IPS-NIHi11 (cell line): ENCODE results near the gene ZCCHC24.

ENCODE experiments used
- DNase-seq: peaks from one replicate; pipeline ENCODE4 v3.0.0; 2012; ENCODE audit warnings: mixed read lengths, low spot score

ZCCHC24 gene

DNA sequence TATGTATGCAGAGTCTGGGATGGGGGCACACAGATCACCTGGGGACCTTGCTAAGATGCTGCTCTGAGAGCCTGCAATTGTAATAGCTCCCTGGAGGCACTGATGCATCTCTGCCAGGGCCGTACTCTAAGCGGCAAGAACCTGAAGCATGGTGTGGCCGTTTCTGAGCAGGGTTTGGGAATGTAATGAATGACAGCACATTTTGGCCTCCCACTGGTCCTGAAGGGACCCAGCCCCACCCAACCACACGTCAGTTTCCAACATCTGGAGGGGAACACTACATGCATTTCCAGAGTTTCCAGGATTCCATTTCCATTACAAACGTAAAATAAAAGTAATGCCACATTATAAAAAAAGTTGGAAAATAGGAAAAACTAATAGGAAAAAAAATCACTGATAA, 14.0 kb downstream of the ZCCHC24 start:
- no peak for DNase-seq

DNA sequence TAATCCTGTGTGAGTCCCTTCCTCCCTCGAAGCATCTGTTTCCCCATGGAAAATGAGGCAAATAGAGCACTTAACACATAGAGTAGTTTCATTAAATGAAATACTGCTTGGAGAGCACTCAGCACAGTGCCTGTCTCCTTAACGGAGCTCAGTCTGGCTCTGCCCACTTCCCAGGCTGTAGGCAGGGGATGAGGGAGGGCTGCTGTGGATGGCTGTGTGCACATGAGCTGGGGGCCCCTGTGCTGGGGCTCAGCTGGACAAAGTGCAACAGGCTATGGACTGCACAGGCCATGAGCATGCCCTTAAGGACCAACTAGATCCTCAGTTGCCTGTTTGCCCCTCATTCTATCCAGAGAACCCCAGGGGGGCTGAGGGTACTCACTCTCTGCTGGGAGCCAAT, 14.5 kb downstream of the ZCCHC24 start:
- no peak for DNase-seq

DNA sequence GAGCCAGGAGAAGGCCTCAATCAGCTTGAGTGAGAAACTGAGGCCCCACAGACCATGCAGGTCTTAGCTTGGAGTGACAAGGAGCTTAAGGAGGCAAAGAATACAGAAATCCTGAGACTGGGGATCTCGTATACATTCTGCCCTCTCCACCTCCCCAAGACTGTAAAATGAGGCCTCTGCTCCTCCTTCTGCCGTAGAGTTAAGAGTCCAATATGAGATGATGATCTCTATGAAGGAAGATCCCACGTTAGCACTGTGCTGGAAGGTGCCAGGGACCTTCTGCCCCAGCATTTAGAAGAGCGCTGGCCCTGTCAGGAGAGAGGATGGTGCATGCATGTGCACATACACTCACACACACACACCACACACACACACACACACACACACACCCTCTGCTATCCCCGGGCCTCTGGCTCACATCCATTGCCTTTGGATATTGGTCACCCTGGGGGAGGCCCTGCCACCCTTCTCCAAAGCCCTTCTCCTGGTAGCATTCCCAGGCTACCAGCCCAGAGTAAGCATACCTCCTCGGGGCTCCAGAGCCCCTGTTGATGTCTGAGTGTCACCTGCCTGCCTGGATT, 15.0 kb downstream of the ZCCHC24 start:
- DNase-seq, result no peak

DNA sequence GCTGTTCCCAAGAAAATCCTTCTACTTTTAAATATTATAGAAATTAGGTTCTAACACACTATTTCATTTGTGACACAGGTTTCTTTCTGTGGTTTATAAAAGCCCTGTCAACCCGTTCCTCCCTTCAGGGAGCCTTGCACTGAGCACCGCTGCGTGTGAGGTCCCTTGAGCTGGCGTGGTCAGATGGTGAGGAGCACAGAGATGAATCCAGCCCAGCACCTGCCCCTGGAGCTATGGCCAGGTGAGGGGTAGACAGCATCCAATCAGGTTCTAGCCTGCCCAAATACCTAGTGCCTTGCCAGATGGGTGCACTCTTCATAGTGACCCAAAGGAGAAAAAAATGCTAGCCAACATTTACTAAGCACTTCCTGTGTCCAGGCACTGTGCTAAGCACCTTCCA, 15.7 kb downstream of the ZCCHC24 start:
- DNase-seq, result no peak

DNA sequence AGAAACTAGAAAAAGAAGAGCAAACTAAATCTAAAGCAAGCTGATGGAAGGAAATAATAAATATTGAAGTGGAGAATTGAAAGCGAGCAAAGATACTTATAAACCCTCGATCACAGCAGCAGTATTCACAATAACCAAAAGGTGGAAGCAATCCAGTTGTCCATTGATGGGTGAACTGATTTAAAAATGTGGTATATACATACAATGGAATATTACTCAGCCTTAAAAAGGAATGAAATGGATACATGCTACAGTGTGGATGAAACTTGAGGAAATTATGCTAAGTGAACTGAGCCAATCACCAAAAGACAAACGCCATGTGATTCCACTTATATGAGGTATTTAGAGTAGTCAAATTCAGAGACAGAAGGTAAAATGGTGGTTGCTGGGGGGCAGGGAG, 17.5 kb downstream of the ZCCHC24 start:
- DNase-seq, result no peak

DNA sequence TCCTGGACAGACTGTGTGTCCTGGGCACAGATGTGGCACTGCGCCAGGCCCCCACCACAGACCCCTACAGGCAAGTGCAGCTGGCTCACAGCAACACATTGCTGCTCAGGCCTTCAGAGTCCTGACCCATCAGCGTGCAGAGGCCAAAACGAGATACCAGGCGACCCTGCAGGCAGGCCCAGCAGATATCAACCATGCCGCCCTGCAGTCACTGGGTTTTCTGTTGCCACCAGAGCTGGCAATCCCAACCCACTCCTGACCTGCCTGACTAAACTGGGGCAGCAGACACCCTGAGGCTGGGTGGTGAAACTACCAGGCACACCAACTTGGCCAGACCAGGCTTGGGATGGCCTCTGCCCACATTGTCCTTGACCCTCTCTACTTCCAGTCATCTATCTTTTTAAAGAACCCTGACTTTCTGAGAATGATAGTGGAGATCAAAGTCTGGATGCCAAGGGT, 20.3 kb downstream of the ZCCHC24 start:
- no peak for DNase-seq

DNA sequence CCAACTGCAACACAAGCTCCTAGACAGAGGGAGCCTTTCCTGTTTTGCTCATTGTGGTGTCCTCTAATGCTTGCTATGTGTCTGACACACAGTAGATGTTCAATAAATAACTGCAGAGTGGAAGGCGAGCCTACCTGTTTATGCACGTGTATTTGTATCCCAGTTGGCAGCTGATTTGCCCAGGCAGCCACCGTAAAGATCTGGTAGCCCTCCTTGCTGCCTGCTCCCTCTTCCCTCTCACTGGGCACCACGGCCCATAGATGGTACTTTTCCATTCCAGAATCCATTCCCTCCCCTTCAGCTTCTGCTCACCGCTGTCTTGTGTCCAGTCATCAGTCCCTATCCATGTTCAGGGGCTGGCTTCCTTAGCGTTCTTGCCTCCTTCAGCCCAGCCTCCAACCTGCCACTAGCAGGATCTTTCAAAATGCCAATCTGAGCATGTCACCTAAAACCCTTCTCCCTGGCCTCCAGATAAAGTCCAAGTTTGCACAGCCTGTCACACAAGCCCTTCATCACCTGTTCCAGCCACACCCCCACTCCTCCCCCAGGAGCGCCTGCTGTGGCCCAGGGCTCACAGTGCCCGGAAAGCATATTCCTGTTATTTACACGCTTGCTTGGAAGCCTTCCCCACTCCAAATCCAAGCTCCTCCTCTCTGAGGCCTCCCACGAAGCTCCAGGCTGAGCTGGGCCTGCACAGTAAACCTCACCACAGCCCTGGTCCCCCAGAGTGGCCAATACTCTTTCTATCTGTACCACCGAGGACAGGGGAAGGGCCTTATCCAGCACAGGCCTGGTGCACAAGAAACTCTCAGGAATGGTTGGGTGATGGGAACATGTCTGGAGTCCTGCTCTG, 21.0 kb downstream of the ZCCHC24 start:
- DNase-seq, result peak; percentile 64

DNA sequence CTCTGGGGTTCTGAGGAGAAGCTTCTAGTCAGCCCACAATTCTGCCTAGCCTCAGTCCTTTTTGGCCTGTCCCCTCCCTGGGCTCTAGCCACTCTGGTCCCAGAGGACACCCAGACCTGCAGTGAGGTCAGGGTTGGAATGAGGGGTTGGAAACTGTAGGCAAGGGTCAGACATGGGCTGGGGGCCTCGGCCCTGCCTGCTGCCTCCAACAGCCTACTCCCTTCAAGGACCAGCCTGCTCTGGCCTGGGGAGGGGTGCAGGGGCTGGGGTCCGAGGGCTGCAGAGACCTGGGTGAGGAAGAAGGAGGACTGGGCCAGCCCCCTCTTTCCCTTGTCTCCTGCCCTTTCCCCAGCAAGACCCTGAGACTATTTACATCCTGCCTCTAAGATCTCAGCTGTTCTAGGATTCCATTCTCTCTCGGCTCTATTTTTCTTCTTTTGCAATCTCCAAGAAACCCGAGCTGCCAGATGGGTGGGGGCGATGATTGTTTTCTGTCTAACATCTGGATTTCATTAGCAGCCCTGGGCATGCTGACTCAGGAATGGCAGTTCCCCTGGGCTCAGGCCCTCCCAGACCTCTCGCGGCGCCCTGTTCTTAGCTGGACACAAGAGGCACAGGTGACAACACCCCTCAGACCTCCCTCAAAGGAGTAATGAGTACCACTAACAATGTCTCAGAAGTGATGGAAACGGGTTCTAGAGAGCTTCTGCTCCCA, 23.1 kb downstream of the ZCCHC24 start:
- DNase-seq, result no peak

DNA sequence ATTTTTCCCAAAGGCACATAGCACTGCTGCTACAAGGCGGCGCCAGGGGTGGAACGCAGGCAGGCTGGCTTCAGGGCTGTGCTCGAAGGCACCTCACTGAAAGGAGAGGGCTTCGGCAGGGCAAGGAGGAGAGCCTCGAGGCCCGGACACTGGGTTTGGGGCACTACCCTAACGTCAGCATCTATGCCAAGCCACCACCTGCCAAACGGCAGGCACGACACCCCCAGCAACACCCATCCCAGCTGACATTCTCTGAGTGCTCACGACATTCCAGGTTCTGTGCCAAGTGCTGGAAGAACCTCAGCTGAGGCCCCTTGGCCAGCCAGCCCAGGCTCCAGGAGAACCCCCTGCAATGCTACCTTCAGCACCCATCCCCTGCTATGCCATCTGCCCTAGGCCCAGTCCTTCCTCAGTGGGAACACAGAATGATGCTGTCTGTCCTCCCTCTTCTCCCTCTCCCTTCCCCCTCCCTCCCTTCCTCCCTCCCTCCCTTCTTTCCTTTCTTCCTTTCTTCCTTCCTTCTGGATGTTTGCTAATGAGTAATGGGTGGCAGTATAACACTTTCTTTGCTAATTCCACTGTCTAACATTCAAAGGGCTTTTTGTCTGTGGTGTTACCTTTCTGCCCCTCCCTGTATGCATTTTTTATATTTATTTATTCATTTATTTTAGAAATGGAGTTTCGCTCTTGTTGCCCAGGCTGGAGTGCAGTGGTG, 24.3 kb downstream of the ZCCHC24 start:
- DNase-seq, result no peak

DNA sequence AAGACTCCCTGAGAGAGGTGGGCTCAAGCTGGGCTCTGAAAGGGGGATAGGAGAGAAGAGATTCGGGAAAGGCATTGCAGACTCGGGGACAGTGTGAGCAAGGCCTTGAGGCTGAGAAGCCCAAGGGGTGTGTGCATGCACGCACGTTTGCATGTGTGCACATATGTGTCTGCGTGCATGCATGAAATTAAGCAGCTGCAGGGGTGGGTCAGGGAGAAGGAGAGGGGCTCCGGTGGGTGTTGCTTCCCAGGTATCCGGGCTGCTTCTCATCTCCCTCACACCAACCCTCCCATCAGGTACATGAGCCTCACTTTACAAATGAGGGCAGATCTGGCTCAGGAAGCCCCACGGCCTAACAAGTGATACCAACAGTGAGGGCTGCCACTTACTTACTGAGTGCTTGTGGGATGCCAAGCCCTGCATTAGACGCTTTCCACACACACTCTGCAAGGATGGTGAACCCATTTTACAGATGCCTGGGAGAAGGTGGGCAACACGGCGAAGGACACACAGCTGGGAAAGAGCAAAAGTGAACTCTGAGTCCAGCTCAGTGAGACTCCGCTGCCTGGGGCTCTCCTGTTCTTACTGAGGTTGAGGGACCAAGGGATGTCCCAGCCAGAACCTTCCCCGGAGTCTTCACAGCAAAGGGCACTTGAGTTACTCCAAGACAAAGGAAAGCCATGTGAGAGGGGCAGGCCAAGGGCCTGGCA, 26.4 kb downstream of the ZCCHC24 start:
- no peak for DNase-seq

DNA sequence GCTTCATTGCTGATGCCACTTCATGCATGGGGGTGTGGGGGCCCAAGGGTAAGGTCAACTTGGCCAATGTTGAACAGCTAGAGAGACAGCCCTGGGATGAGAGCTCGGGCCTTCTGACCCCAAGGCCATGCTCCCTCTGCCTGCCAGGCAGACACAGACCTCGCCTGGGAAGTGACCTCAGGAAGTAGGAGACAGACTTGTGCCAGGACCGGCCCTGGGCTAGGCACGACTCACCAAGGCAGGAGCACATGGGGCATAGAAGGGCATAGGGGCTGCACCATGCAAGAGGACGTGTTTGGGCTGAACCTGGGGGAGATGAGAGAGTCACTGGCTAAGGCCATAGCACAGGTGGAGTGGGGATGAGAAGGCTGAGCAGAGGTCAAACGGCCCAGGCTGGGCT, 27.1 kb downstream of the ZCCHC24 start:
- DNase-seq, result no peak

DNA sequence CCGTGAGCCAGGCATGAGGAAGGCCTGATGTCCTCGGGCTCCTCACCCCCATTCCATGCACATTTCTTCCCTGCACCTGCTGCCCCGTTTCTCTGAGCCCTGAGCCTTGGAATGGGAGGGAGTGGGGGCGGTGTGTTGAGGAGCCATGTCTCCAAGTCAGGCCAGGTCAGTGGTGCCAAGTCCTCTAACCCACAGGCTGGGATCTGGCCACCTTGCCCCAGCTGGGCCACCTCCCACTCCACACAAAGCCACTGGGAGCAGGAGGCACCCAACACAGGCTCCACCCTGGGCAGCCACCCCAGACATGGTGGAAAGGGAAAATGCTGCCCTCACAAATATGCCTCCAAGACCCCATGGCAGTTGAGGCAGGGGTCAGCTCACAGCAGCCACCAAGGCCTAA, 27.7 kb downstream of the ZCCHC24 start:
- no peak for DNase-seq

DNA sequence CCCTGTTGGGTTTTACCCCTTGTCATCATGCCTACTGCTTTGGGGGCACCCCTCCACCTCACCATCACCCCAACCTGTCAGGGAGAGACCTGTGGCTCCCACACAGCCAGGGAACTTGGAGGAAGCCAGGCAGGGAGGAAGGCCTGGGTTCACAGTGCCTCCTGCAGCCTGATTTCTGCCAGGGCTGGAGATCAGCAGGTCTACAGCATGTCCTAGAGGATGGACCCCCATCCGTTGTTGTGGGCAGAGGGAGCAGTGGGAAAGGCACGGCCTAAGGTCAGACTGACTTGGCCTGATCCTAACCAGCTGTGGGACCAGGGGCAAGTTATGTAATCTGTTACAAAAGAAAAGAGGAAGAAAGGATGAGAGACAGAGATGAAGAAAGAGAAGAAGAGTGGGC, 28.2 kb downstream of the ZCCHC24 start:
- DNase-seq, result no peak

DNA sequence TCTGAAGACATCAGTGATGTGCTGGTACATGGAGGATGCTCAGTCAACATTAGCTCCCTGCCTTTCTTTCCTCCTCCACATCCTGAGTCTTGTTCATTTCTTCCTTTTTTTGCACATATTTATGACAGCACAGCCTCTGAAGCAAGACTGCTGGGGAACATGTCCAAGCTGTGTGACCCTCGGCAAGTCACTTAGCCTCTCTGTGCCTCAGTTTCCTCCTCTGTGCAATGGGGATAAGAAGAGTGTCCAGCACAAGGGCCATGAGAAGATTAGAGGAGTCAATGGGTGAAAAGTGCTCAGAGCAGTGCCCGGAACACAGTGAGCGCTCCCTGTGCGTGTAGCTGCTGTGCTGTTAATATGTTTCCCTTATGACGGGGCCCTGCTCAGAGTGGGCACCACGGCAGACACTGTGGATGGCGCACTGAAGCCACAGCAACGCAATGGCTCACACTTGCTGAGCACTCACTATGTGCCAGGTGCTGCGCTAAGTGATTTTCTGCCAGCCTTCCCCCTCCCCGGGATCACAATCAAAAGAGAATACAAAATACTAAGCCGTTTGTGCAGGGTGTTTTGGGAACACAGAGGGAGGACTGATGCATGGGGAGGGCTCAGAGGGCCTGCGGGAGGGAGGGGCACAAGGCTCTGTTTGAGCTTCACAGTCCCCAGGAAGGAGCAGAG, 28.7 kb downstream of the ZCCHC24 start:
- DNase-seq, result no peak

DNA sequence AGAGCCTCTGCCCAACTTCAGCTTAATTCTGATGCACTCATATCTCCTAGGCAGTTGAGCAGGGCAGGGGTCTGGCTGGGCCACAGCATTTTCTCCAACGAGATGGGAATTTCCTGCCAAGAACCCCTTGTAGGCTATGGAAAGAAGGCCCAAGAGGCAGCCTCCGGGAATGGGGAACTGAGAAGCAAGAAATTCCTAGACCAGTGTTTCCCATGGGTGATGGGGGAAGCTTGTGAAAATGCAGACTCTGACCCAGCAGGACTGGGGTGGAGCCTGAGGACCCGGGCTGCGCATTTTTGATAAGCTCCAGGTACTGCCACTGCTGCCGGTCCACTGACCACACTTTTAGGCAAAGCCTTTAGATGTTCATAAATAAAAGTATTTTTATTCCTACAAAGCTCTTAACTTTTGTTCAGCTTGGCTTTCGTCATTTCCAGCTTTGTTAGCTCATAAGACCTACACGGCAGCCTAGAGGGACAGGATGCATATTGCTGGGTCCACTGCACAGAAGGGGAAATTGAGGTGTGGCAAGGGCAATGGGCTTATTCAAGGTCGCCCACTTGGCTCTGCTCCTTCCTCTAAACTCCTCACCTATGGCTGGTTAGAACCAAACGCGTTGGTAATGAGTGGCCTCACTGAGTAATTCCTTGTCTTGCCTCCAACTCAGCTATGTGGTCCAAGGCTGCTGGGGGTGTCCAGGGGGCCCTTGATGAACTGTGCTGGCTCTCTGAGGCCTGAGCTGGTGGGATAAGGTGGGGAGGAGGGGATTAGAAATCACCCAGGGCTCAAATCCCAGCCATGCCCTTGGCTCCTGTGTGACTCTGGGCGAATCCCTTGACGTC, 29.5 kb downstream of the ZCCHC24 start:
- DNase-seq, result no peak

DNA sequence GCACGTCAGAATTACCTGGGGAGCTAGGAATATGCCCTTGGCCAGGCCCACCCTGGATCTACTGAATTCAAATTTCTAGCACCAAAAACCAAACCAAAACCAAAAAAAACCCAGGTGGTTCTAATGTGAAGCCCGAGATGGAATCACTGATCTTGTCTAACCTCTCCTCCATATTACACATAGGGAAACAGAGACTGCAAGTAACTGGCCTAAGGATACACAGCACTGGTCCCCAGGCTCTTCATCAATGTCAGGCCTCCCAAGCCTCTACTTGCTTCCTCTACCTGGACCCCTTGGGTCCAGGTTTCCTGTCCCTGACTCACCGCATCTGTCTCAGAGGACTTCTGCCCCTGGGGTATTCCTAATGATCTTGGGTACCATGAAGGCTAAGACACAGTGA, 30.7 kb downstream of the ZCCHC24 start:
- DNase-seq, result no peak

DNA sequence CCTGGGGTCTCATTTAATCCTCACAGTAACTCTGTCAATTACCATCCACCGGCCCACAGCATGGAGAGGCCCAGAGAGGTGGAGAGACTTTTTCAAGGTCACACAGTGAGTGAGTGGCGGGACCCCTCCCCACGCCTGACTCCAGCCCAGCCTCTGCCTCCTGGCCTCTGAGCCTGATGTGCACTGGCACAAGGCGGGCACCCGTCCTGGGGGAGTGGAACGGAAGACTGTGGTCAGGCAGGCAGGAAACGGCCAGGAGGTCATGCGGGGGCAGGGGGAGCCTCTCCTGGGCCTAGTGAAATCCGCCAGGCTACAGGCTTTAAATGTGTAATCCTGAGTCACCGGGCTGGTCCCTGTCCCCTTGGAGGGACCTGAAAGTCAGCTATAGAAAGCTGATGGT, 32.2 kb downstream of the ZCCHC24 start:
- no peak for DNase-seq

DNA sequence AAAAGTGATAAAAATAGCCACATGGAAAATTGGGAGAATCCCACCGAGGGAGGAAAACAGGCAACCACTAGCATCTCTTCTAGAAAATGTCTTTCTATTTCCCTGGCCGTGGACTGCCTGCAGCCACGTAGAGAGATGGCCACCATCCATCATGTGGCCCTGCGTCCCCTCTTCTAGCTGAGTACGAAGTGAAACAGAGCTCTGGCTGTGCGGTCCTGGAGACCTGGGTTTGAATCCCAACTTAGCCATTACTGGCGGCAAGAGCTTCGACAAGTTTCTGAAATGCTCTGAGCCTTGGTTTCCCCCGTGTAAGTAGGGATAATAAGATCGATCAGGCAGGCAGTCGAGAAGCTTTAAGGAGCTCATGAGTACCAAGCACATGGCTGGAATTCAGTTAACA, 32.9 kb downstream of the ZCCHC24 start:
- DNase-seq, result no peak

DNA sequence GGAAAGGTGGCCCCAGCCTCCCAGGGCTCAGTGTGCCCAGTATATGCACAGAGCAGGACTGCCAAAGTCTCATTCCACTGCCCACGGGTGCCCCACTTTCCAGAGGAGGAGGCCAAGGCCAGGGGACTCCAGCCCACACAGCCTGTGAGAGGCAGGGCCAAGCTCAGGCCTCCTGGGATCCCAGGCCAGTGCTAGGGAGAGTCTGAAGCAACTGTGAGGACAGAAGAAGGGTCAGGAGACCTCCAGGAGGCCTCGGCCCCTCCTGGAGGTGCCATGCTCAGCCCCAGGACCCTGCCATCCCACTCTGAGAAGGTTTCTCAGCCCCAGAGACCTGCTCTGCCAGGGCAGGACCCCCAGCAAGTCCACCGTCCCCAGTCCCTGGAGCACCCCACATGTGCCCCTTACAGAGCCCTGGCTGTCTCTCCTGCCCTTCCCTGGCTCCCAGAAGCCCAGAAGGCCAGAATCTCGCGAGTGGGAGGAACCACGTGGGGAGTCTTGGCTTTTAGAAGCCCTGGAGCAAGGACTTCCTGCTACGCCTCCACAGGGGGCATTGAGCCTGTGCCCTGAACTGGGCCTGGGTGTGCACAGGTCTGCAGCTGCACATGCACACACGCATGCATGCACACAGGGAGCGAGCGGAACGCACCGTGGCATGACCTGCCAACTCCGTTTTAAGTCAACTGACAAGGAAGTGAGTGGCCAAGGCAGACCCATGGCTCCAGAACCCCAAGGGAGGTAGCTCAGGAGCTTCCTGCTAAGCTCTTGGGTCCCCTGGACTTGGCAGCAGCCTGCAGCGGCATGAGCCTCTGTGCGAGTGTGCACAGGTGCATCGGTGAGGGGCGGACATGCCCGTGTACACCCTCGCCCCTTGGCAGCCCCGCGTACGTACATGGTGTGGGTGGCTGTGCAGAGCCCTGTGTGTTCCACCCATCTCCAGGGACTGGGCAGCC, 33.6 kb downstream of the ZCCHC24 start:
- DNase-seq, result no peak
